Pancreas (tissue), 10 donors: ENCODE results near the gene SCAMP4. TPM values are rescaled to one million over a fixed set of nuclear protein-coding genes. Genes with fewer than 3 reads are reported as not detected.

Experiments used
- ATAC-seq, 4 donors: fragments of 200-7000 bp; cut with Tn5 transposase; one replicate each; pipeline versions ENCODE4 v1.8.0 to v1.9.1; 2020; ENCODE audit warnings: mild to moderate bottlenecking in 4 of 4, moderate library complexity in 4 of 4
- DNase-seq, 6 donors: peaks; one replicate each; pipeline ENCODE4 v3.0.0-alpha.2; 2020
- FAIRE-seq: peaks from 2 replicates; lab custom pipeline; 2012; peaks lifted over from hg19 to GRCh38; lab: Jason Lieb, UNC
- H3K27ac ChIP-seq, 4 donors: fragments of 200-600 bp; sonication (generic); 1 replicate in 3 of 4; 2 replicates in 1 of 4; pipeline versions ENCODE4 v1.5.0 to v1.8.0; 2020
- H3K27me3 ChIP-seq, 4 donors: fragments of 200-600 bp; one replicate each; pipeline ENCODE4 v1.8.0; 2021
- H3K36me3 ChIP-seq, 3 donors: fragments of 200-600 bp; sonication (generic) in 1 of 3; one replicate each; pipeline versions ENCODE4 v1.5.0 to v1.8.0; 2020 to 2021
- H3K4me1 ChIP-seq, 3 donors: fragments of 200-600 bp; one replicate each; pipeline ENCODE4 v1.8.0; 2021
- H3K4me3 ChIP-seq, 4 donors: fragments of 200-600 bp; sonication (generic) in 2 of 4; one replicate each; pipeline versions ENCODE4 v1.5.0 to v1.8.0; 2020 to 2021
- H3K9me3 ChIP-seq, 4 donors: fragments of 200-600 bp; one replicate each; pipeline ENCODE4 v1.8.0; 2021
- WGBS, 2 donors: extraction: QIAGEN DNeasy Blood & Tissue Kit; methylation state at CpG; one replicate each; pipeline ENCODE4 v1.1.7; 2013; 5-methylcytosine and 5-hydroxymethylcytosine counted together
- intact Hi-C, 3 donors: fragments of 100-400 bp; cut with DNase I; formaldehyde crosslinking; loops; one replicate each; pipeline versions ENCODE4 v1.11.1 to v1.14.2; 2022
- polyA plus RNA-seq, 2 donors: library from polyadenylated mRNA; stranded (reverse); fragments of 200-250 nt; gene quantifications; one replicate each; pipeline ENCODE4 v1.2.3, GENCODE V29; 2013
- total RNA-seq, 6 donors: library from RNA; stranded (reverse); fragmentation: NEBNext Ultra II Directional in 4 of 6; extraction: Animal tissue kit (Norgen Biotek cat#: 25700) in 4 of 6; gene quantifications; one replicate each; pipeline versions ENCODE4 v1.2.1 to v1.2.4, GENCODE V29; 2021 to 2023
- TF ChIP-seq, protein P1 (sequence below), 4 donors: fragments of 200-600 bp; sonication (generic) in 3 of 4; IDR thresholded peaks; one replicate each; pipeline versions ENCODE4 v1.5.0 to v1.8.0; 2021; ENCODE audit warnings: antibody characterized with exemption in 4 of 4
- donor health status: healthy with polysubstance abuse.
- donor health status: DM: no; HTN: no; CAD: no; lungs with moderate emphysema.
- donor health status: DM: no; HTN: no; CAD: no.
- donor health status: control.
- donor health status: control.
- donor health status: Bipolar disorder and iron deficiency.
- donor health status: DM: yes; HTN: yes; CAD: no.
- donor health status: DM: no; HTN: no; CAD: no.
- donor health status: DM: no; HTN: no; CAD: no.
- donor health status: DM: yes; HTN: yes; CAD: no.

The SCAMP4 gene
- total and polyA plus RNA-seq, 8 donors, result 23.0 to 52.2 (median 31.4) TPM

DNA sequence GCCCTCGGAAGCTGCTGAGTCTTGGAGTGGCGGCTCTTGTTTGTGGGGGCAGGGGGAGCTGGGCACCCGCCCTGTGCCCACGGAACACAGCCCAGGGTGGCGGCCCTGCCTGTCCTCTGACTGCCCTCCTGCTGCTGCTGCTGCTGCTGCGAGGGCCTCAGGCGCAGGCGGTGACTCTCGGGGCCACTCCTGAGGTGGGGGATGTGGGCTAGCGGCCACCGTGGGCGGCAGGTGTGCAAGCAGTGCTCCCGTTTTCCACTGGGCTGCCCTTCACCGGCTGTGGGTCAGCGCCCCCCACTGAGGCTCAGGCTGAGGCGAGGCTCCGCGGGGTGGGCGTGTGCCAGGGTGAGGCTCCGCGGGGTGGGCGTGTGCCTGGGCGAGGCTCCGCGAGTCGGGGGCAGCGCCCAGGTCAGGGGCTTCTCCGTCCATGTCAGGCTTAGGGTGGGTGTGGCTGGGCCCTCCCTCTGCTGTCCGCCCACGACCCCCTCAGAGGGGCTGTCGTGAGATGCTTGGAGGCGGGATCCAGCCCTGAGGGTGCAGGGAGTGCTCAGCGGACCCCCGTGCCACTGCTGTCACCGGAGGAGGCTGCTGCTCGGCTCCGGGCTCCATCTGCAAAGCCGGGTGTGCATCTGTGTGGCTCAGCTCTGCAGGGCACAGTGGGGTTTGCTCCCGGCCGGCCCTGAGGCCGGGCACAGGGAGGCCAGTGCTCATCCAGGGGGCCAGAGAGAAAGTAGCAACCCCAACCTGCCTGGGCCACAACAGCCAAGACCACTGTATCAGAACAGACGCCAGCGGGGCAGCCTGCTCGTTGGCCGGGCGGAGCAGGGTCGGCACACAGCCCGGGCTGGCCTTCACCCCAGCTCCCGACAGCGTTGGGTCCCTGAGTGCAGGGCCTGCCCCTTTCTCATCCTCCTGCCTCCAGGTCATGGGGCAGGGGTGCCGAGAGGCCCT is 50.2 kb downstream of the SCAMP4 start:
- no peaks in the 10 kb centered on the region for H3K4me1 ChIP-seq
- no peaks in the 10 kb centered on the region for H3K27me3 ChIP-seq
- intact Hi-C loops, result no loop called here
- no peak overlapping the region for H3K27ac ChIP-seq
- TF ChIP-seq, protein P1, sequence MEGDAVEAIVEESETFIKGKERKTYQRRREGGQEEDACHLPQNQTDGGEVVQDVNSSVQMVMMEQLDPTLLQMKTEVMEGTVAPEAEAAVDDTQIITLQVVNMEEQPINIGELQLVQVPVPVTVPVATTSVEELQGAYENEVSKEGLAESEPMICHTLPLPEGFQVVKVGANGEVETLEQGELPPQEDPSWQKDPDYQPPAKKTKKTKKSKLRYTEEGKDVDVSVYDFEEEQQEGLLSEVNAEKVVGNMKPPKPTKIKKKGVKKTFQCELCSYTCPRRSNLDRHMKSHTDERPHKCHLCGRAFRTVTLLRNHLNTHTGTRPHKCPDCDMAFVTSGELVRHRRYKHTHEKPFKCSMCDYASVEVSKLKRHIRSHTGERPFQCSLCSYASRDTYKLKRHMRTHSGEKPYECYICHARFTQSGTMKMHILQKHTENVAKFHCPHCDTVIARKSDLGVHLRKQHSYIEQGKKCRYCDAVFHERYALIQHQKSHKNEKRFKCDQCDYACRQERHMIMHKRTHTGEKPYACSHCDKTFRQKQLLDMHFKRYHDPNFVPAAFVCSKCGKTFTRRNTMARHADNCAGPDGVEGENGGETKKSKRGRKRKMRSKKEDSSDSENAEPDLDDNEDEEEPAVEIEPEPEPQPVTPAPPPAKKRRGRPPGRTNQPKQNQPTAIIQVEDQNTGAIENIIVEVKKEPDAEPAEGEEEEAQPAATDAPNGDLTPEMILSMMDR (IDR thresholded peaks at IDR 0.05), result no peak
- H3K4me3 ChIP-seq, result no peak overlapping the region
- peak in 1 of 6 donors; percentile 74 for DNase-seq
- 84 to 85% methylated on average over 48 to 51 of the region's 51 CpGs for WGBS, 2 donors
- no peak for FAIRE-seq
- no peak for ATAC-seq
- H3K9me3 ChIP-seq, result no peaks in the 10 kb centered on the region
- no peaks in the 10 kb centered on the region for H3K36me3 ChIP-seq

DNA sequence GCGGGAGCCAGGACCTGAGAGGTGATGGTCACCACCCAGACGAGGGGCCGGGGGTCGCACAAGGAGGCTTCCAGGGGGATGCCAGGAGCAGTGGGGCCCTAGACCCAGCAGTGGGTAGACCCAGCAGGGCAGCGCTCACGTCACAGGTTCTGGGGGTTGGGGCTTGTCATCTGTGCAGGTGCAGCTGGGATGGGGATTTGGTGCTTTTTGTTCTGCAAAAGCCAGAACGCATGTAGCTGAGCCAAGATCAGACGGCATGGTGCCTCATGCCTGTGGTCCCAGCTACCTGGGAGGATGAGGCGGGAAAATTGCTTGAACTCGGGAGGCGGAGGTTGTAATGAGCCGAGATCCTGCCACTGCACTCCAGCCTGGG is 50.9 kb downstream of the SCAMP4 start:
- Histone ChIP-seq H3K4me1 (no peaks in the 10 kb centered on the region), H3K4me3 (no peak overlapping the region), H3K9me3 (no peaks in the 10 kb centered on the region), H3K27me3 (no peaks in the 10 kb centered on the region), H3K27ac (no peak overlapping the region), H3K36me3 (no peaks in the 10 kb centered on the region)
- 93 to 98% methylated on average over 12 of the region's 12 CpGs for WGBS, 2 donors
- no peak for ATAC-seq
- TF ChIP-seq, protein P1 (IDR thresholded peaks at IDR 0.05), result no peak
- no peak for FAIRE-seq
- intact Hi-C loops, result no loop called here
- DNase-seq, result no peak

DNA sequence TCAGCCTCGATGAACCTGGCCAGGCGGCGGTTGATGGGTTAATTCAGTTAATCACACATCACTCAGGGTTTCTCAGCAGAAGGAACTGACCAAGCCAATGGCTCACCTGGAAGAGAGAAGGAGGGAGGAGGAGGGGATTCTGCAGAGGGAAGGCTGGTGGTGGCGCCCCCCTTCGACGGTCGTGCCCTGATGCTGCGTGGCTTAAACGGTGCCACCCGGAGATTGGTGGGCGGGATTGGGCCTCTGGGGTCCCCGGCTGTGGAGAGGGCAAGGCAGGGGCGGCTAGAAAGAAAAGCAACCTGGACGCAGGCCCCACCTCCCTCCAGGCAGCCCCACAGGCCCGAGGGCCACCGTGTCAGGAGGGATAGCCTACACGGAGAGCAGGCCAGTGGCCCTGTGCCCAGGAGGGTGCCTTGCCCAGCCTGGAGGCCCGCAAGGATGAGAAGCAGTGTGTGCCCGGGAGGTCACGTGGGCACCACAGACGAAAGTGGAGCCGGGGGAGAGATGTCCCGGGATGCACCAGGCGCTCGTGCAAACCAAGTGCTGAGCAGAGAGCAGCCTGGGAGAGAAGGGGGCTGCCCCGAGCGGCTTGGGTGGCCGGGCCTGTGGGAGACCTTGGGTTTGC is 51.8 kb downstream of the SCAMP4 start:
- DNase-seq, result peak in 1 of 6 donors; percentile 62
- FAIRE-seq, result no peak
- intact Hi-C loops, result no loop called here
- H3K36me3 ChIP-seq, result no peaks in the 10 kb centered on the region
- ATAC-seq, result no peak
- H3K27ac ChIP-seq, result no peak overlapping the region
- TF ChIP-seq, protein P1 (IDR thresholded peaks at IDR 0.05), result no peak
- 84 to 86% methylated on average over 27 to 28 of the region's 28 CpGs for WGBS, 2 donors
- H3K4me3 ChIP-seq, result no peak overlapping the region
- no peaks in the 10 kb centered on the region for H3K9me3 ChIP-seq
- no peaks in the 10 kb centered on the region for H3K4me1 ChIP-seq
- H3K27me3 ChIP-seq, result no peaks in the 10 kb centered on the region

DNA sequence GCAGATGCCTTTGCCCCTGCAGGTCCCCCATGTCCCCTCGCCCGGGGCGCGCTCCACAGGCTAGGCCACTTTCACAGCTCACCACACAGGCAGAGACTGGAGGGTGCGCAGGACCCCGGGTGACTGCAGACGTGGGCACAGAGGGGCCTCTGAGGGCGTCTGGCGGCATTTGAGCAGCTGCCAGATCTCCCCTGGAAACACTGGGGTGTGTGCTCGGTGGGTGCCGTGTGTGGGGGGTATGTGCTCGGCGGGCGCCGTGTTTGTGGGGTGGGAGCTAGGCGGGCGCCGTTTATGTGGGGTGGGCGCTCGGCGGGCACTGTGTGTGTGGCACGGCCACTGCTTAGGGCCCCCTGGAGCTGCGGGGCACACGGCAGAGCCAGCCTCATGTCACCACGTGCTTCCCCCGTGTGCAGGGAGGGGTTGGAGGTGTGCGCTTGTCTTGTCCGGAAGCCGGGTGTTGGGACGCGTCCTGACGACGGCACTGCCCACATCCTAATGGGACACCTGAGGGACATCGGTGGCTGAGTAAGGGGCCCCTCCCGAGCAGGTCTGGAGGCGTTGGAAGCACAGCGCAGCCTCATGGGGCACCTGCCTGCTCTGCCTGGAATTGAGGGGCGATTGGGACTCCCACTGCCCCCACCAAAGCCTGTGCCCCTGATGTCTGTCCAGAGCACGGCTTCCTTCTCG is 52.5 kb downstream of the SCAMP4 start:
- 87 to 89% methylated on average over 40 of the region's 40 CpGs for WGBS, 2 donors
- Histone ChIP-seq H3K9me3 (no peaks in the 10 kb centered on the region), H3K4me3 (no peak overlapping the region), H3K4me1 (no peaks in the 10 kb centered on the region), H3K27me3 (no peaks in the 10 kb centered on the region), H3K27ac (no peak overlapping the region), H3K36me3 (no peaks in the 10 kb centered on the region)
- intact Hi-C loops, result no loop called here
- TF ChIP-seq, protein P1 (IDR thresholded peaks at IDR 0.05), result no peak
- peak in 1 of 4 donors; percentile 14 for ATAC-seq
- no peak for FAIRE-seq
- DNase-seq, result peak in 1 of 6 donors; percentile 67
